UCSD-AML1 (cell line): ENCODE measurements around the gene NOD1.
"Not testable (repeated sequence)": the region's sequence is repeated elsewhere in the genome, so short reads cannot be mapped to it uniquely, and the experiment has no call there.

Source experiments
- DNase-seq: peaks from one replicate; lab custom pipeline; 2025; ENCODE audit not compliant: unreplicated experiment; lab: John Stamatoyannopoulos, UW

The NOD1 gene, protein sequence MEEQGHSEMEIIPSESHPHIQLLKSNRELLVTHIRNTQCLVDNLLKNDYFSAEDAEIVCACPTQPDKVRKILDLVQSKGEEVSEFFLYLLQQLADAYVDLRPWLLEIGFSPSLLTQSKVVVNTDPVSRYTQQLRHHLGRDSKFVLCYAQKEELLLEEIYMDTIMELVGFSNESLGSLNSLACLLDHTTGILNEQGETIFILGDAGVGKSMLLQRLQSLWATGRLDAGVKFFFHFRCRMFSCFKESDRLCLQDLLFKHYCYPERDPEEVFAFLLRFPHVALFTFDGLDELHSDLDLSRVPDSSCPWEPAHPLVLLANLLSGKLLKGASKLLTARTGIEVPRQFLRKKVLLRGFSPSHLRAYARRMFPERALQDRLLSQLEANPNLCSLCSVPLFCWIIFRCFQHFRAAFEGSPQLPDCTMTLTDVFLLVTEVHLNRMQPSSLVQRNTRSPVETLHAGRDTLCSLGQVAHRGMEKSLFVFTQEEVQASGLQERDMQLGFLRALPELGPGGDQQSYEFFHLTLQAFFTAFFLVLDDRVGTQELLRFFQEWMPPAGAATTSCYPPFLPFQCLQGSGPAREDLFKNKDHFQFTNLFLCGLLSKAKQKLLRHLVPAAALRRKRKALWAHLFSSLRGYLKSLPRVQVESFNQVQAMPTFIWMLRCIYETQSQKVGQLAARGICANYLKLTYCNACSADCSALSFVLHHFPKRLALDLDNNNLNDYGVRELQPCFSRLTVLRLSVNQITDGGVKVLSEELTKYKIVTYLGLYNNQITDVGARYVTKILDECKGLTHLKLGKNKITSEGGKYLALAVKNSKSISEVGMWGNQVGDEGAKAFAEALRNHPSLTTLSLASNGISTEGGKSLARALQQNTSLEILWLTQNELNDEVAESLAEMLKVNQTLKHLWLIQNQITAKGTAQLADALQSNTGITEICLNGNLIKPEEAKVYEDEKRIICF

GRCh38 chr7:30478349-30479201, at the start of gene NOD1:
TSS of gene NOD1 (minus strand) at chr7:30478784. CDS start at chr7:30456921, 21,863 bp downstream.
- peak; percentile 74 for DNase-seq

- DNase-seq: not testable (repeated sequence)
These were observed 48.7 kb upstream of the NOD1 start for GRCh38 chr7:30527297-30527696.

DNA sequence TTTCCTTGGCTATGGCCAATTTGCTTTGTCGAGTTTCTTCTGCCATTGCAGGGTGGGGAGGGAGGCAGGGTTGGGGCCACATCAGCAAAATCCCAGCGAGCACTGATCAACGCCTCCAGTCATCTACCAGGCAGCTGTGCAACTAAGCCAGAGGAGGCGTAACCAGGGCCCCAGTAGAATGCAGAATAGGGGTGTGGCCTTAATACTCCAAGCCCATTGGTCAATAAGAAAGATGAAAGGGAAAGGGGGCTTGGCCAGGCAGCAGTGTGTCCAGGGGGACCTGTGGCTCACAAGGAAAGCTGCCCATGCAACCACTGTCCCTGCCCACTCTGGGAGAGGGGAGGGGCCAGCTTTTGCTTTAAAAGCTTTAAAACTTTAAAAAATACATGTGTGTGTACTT, 47.6 kb upstream of the NOD1 start:
- no peak for DNase-seq

- DNase-seq: no peak
These were observed 46.8 kb upstream of the NOD1 start for GRCh38 chr7:30525429-30525828.

GRCh38 chr7:30524545-30524944, 46.0 kb upstream of the NOD1 start:
- DNase-seq: no peak

- DNase-seq: no peak
These were observed 44.9 kb upstream of the NOD1 start for GRCh38 chr7:30523466-30523865.

DNA sequence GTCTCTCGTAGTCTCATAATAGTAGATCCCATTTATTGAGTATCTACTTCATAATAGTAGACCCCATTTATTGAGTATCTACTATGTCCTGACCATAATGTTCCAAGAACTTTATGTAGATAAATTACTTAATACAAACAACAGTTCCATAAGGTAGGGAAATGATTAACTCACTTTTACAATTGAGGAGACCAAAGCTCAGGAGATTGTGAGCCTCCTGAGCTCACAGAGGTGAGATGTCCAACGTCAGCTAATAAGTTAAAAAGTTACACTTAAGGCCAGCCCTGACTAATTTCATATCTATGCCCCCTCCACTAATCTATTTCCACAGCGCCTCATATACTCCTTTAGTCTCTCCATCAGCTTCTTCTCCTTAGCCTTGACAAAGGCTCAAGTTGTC, 43.6 kb upstream of the NOD1 start:
- no peak for DNase-seq

DNA sequence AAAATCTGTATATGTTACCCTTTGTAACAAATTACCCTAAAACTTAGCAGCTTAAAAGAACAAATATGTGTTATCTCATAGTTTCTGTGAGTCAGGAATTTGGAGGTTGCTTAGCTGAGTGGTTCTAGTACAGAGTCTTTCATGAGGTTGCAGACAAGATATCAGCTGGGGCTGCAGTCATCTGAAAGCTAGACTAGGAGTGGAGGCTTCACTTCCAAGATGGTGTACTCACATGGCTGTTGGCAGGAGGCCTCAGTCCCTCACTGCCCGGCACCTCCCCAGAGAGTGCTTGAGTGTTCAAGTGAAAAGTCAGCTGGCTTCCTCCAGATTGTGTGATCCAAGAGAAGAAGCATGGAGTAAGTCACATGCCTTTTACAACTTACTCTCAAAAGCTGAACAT, 42.9 kb upstream of the NOD1 start:
- DNase-seq: no peak

- no peak for DNase-seq
These were observed 40.5 kb upstream of the NOD1 start for GRCh38 chr7:30519122-30519521.

DNA sequence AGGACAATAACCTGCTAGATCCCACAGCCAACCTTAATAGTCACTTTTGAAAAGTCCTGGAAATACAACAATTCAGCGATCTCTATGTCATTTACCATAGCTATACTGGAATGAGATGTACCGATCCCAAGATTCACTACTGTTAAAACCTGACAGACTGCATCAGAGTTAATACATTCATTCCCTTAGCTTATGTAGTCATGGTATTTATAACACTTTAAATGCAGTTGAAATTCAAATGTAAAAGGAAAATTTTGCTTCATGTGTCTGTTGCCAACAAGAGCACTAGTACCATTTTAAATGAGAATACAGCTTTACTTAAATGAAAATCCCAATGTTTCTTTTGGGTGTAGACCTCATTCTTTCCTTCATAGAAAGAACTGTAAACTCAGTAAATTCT, 37.2 kb upstream of the NOD1 start:
- no peak for DNase-seq

DNA sequence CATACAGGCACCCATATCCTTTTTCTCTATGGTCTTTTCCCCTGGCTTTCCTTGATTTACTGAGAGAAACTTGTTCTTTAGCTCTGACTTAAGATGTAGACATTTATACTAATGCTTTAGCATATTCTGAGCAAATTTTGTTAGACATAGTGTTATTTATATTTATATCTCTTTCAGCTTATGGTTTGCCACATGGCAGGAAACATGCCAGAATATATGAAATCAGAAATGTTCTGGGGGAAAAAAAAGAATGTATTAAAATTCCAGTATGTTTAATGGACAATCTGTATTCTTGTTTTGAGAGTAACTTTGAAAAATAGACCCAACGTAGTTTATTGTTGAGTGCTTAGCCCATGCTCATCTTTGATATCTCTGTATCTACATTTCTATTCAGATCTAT, 36.2 kb upstream of the NOD1 start:
- no peak for DNase-seq

DNA sequence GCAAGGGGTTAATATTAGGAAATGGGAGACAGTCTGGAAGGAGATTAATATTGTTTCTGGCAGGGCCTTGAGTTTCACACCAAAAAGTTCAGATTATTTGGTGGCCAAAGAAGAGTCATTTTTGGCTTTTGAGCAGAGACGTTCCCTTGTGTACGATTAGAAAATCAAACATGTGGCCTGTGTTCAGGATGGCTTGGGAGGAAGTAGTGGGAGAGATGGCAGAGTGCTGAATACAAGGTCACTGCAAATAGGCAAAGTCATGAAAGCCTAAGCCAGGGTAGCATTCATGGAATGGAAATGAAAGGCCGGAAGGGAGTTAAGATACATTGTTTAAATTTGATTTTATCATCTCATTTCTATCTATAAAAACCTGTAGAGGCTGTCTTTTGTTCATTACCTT, 35.6 kb upstream of the NOD1 start:
- DNase-seq: no peak

DNA sequence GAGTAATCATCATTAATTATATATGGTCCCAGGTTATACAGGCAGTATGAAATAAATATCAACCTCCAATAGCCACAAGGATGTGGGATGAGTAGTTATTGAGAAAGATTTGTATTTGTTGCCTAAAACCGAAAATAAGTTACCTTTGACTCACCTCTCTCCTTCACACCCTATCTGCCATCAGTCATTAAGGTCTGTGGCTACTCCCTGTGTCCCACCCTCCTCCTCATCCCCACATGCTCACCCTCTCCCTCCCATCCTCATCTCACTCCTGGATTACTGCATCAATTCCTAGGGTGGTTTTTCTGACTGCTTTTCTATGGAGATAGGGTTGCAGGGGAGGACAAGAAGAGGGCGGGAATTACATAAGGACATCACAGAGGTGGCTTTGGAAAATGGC, 35.2 kb upstream of the NOD1 start:
- DNase-seq: no peak

GRCh38 chr7:30511973-30512662, 33.5 kb upstream of the NOD1 start:
- DNase-seq: no peak

DNA sequence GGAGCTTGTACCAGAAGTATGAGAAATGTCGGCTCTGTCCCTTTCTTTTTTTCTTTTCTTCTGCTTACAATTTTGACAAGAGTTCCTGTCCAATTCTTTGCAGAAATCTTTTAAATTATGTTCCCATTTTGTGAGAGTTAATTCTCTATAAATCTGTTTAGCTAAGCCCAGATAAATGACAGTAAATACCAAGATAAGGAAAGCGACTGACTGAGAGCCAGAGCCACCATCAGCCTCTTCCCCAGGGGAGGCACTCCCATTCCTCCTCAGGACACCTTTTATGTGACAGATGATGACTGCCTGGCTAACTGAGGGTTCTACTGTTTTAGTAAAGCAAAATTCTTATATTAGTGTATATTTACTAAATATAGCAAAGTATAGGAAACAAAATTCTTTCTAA, 32.9 kb upstream of the NOD1 start:
- DNase-seq: no peak

- no peak for DNase-seq
These were observed 31.8 kb upstream of the NOD1 start for GRCh38 chr7:30510124-30511075.

- DNase-seq: not testable (repeated sequence)
These were observed 30.7 kb upstream of the NOD1 start for GRCh38 chr7:30509171-30509857.

DNA sequence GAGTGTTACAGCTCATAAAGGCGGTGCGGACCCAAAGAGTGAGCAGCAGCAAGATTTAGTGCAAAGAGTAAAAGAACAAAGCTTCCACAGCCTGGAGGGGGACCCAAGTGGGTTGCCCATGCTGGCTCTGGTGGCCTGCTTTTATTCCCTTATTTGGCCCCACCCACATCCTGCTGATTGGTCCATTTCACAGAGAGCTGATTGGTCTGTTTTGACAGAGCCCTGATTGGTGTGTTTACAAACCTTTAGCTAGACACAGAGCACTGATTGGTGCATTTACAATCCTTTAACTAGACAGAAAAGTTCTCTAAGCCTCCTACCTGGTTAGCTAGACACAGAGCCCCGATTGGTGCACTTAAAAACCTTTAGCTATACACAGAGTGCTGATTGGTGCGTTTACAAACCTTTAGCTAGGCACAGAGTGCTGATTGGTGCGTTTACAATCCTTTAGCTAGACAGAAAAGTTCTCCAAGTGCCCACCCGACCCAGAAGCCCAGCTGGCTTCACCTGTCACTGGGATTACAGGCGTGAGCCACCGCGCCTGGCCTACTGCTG, 28.8 kb upstream of the NOD1 start:
- not testable (repeated sequence) for DNase-seq
